Fibroblast of skin of left biceps (primary cell): ENCODE measurements around the gene ESYT2.

Experiments
- DNase-seq, 2 experiments: peaks; one replicate each; pipeline ENCODE4 v3.0.0-alpha.2; 2013; ENCODE audit warnings: low read depth in 2 of 2

ESYT2 gene

DNA sequence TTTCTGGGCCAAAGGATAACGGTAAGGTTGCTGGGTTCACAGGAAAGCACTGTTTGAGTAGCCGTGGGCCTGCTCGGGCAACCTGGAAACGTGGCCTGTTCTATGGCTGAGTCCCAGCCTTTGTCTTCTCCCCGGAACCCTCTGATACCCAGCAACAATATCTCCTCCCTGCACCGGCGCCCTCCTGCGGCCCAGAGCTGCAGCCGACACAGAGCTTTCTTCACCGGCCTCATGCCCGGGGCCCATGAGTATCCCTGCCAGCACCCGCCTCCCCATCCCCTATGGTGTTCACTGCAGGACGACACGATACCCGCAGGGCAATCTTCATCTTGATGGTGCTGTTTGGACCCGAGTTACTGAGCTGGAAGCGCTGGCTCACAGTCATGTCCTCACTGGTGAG, 86.1 kb downstream of the ESYT2 start:
- DNase-seq: no peak

DNA sequence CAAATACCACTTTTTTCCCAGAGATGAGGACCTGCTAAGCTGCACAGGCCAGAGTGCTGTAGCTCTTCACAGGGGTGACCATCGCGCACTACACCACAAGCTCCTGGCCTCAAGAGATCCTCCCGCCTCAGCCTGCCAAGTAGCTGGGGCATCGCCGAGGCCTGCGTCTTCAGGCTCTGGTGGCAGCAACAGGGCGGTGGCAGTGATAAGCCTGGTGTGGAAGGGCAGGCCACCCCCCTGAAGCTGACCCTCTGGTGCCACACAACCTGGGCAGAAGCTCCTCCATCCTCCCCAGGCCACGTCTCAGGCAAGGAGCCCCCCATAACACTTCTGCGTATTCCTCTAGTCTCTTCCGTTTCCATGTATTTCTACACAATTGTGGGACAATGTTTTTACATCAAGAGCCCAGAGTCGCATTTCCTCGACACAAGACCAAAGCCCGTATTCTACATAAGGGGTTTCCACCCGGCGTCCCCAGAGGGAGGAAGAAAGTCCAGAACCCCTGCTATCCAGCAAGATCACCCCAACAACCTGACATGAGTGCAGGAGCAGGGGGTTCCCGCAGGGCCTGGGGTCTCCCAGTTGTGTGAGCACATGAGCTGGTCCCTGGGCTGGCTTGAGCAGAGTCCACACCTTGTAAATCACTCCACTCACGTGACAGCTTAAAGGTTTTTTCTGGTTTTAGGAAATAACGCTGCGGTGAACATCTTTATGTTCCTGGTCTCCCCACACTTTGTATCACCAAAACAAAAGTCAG, 87.1 kb downstream of the ESYT2 start:
- DNase-seq: no peak

- DNase-seq: no peak
Measured at GRCh38 chr7:158741294-158741666, 88.0 kb downstream of the ESYT2 start.

DNA sequence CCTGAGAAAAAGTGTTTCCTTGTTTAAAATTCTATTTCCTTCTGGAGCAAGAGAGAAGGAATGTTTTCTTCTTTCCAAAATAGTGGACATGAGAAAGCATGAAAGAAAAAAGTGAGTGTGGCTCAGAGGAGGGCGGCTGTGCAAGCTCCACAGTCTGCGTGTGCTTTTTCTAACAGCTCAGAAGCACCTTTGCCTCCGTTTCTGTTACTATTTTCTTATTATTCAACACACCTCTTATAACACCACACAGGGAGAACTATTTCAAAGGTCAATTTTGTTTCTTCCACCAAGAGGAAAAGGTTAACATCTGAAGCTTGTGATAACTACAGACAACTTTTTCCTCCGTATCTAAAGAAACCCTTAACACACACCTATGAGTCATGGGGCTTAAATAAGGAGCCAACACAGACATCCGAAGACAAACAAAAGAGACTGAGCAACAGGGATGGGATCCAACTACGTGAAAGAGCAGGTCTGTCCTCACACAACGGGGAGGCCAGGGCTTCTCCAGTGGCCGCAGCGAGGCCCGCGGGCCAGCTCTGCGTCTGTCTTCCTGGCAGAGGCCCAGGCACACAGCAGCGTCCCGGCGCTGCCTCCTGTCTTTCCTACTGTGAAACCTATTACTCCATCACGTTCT, 88.5 kb downstream of the ESYT2 start:
- DNase-seq: peak; percentile 13 to 17

DNA sequence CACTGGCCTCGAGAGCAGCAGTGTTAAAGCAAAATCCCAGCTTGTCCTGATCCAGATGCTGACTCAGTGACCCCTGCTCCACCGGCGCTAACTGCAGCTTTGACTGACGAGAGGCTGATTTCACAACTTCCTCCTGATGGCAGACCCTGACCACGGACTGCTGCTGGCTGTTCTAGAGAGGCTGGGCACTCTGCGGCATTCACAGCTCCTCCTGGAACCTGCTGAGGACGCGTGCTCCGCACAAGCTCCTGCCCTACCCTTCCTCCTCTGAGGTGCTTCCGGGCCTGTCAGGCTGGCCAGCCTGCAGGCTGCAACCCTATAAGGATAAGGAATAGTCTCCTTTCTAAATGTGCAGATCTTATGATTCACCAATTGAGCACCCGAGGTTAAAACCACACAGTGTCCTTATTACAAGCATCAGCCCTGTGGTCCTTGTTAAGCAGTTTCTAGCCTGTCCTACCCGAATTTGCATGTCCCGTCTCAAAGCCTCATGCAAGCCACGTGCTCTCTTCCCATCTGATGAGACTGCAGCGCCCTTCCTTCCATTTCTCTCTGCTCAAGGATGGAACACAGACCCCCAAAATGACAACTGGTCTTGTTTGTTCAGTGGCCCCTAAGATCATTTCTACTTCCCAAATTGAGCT, 89.2 kb downstream of the ESYT2 start:
- peak; percentile 25 to 40 for DNase-seq

GRCh38 chr7:158738841-158739240, 90.5 kb downstream of the ESYT2 start:
- DNase-seq: no peak

DNA sequence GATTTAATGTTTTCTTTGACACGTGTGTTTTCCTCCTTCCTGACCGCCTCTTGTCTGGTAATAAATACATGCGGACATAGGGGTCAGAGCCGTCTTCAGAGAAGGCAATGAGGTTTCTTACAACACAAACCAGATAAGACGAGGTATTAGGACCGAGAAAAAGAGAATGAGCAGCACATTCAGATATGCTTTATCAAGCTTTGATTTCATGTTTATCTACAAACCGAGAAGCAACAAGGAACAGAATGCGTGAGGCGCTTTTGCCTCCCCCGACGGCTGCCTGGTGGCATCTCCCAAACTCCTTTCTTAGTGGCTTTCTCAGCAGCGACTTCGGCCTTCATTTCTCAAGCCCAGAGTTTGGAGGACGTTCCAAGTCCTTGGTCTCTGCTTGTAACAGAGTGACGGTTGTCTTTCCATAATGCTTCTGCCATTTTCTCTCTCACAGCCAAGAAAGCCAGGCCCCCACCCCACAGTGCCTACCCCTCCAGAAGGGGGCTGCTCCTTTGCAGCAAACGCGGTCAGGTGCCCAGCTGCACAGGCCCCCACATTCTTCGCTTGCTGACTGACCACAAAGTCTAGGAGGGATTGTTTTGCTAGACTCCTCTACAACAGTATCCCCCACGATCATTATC, 92.1 kb downstream of the ESYT2 start:
- no peak for DNase-seq

GRCh38 chr7:158735935-158736334, 93.4 kb downstream of the ESYT2 start:
- DNase-seq: no peak

- DNase-seq: no peak
Measured at GRCh38 chr7:158734861-158735260, 94.4 kb downstream of the ESYT2 start.

DNA sequence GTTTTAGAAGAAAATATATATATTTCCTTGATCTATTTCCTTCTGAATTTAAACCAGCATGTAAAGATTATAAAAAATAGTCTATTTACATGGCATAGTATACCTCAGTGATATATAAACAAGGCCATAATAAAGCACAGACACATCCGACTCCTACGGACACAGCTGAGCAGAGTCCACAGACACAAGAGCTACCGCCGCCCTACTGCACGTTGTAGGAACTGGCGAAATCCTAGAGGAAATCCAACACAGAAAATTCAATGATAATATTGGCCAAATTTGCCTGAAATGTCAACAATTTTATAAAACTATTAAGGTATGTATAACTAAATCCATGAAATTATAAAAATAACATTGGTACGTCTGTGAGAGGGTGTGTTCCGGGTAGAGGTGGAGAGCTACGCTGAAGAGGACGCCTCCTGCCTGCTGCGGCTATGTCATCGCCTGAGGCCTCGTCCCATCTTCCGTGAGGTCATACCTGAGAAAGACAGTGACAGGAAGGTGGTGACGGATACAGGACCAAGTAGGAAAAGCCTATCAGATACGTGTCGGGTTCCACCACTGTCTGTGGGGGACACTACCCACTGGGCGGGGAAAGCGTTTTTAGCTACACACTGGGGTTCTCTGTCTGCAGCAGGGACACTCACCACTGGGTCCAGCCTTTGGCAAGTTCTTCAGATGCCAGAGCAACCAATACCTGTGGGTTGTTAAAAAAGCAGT, 95.4 kb downstream of the ESYT2 start:
- DNase-seq: no peak

DNA sequence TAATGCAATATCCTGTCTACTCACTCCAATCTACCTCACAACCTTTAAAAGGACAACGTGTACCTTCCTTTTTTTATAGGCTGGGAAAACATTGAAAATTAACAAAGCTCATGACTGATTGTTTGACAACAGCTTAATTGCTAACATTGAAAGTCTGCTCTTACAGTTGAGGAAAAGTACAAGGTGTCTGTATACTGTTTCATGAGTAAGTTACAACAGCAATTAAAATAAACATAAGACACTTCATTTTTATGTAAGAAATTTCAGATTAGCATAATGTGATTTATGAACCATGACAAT, 96.1 kb downstream of the ESYT2 start:
- no peak for DNase-seq

DNA sequence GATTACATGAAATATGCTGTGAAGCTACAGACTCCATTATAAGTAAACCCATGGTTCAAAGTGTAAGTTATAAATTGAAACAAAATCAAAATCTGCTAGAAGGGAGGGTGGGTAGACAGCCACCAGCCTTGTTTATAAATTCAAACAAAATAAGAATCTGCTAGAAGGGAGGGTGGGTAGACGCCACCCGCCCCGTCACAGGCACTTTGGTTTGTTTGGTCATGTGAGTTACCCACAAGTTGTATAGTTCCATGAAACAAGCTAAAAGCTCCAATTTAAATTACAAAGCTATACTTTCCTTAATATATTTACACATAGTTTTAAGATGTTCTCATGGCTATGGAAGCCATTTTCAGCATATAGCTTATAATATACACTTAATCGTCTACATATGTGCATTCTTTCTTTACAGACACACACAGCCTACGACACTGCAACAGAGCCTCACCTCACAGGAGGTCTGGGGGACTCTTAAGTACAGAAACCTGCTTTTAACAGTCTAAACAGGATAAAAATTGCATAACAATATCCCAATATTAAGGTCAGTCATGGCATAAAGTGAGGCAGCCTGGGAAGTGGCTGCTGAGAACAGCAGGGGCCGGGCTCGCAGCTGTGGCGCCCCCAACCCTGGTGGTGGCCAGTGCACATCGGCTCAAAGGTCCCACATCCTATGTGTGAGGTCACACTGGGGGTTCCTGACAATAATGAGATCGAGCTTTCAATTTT, 96.7 kb downstream of the ESYT2 start:
- peak in 1 of 2 experiments; percentile 17 for DNase-seq

DNA sequence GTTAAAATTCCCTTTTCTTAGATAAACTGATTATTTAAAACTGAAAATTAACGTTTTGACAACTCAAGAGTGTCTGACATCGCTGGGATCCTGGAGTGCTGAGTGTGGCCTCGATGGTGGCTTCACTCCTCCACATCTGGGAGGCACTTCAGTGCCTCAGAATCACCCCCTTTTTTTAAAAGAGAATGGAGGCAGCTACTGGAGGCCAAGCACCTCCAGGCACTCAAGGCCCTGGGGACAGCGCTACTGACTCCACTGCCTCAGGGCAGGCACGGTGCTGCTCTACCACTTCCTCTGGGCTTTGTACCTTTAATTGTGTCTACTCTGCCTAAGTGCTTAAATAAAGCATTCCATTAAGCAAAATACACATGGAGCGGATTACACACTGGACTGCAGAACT, 97.5 kb downstream of the ESYT2 start:
- DNase-seq: no peak

- DNase-seq: no peak
Measured at GRCh38 chr7:158730383-158731346, 98.6 kb downstream of the ESYT2 start.

DNA sequence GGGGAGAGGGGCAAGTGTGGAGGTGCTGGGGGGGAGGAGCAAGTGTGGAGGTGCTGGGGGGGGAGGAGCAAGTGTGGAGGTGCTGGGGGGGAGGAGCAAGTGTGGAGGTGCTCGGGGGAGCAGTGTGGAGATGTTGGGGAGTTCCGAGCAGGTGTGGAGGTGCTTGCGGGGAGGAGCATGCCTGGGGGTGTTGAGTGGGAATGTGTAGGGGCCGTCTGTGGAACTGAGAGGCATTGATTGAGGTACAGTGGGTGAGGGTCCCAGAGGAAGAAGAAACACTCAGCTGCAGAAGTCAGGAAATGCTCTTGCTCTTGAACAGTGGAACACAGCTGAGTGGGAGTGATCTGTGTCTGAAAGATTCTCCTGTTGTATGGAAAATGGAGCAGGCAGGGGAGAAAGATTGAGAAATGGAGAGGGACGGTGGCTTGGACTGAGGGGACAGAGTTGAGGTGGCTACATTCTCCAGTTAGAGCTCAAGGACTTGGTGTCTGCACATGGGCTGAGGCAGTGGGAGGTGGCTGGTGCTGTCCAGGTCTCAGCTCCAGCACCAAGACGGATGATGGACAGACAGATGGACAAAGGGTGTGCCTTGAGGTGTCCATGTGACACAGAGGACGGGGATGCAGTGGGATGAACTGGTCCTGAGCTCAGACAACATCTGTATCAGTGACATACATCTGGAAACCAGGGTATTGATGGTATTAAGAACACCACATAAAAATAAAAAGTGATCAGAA, 99.5 kb downstream of the ESYT2 start:
- no peak for DNase-seq

DNA sequence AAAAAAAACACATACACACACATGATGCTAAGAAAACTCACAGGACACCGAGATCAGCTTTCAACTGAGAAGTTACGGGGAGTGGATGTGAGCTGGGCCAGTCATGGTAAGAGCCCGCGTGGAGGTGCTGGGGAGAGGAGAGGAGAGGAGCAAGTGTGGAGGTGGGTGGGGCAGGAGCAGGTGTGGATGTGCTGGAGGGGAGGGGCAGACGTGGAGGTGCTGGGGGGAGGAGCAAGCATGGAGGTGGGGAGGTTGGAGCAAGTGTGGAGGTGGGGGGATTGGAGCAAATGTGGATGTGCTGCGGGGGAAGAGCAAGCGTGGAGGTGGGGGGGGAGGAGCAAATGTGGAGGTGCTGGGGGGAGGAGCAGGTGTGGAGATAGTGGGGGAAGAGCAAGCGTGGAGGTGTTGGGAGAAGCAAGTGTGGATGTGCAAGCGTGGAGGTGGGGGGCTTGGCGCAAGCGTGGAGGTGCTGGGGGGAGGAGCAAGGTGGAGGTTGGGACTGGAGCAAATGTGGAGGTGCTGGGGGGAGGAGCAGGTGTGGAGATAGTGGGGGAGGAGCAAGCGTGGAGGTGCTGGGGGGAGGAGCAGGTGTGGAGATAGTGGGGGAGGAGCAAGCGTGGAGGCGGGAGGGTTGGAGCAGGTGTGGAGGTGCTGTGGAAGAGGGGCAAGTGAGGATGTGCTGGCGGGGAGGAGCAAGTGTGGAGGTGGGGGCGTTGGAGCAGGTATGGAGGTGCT, 100.2 kb downstream of the ESYT2 start:
- no peak for DNase-seq

- no peak for DNase-seq
Measured at GRCh38 chr7:158727690-158728089, 101.6 kb downstream of the ESYT2 start.

GRCh38 chr7:158726277-158726807, 103.0 kb downstream of the ESYT2 start:
- no peak for DNase-seq

GRCh38 chr7:158725506-158725800, 103.9 kb downstream of the ESYT2 start:
- no peak for DNase-seq
